ENCODE measurements around the gene NAV2. TPM values are rescaled to one million over a fixed set of nuclear protein-coding genes. Genes with fewer than 3 reads are reported as not detected.

NAV2 gene
- polyA plus RNA-seq, 3 donors: not detected

DNA sequence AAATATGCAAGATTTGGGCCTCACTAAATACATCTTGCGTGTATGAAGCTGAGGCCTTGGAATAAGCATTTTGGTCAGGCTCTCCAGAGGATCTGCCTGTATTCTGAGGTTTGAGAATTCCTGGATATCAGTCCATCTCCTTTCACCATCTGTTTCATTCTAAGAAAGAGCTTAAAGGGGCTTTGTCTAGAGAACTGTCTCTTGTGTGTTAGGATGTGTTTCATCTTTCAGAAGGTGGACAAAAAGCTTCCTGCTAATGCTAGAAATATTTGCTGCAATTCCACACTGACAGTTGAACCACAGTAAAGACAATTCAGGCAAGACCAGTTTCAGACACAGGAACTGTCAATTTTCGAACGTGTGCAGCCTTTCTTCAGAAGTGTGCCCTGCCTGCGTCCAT lies 262.2 kb downstream of the NAV2 start:
- Histone ChIP-seq H3K4me2 (replicated peaks; ENCODE audit: extremely low read depth, low read length, poor library complexity, severe bottlenecking) (no peak overlapping the region), H3K4me1 (ENCODE audit: control insufficient read depth in 1 of 2, insufficient read depth in 2 of 2, low read length in 2 of 2) (no peaks in the 10 kb centered on the region), H3K36me3 (replicated peaks in 1 of 2; ENCODE audit: control insufficient read depth in 1 of 2, insufficient read depth in 2 of 2, low read length in 2 of 2) (no peaks in the 10 kb centered on the region), H3K27me3 (ENCODE audit: control insufficient read depth in 2 of 2, insufficient read depth in 2 of 2, low read length in 2 of 2) (no peaks in the 10 kb centered on the region), H3K27ac (ENCODE audit: low read depth in 1 of 2, low read length in 2 of 2) (no peak overlapping the region), H3K4me3 (replicated peaks in 1 of 3; ENCODE audit: low read depth in 2 of 3, low read length in 3 of 3) (no peak overlapping the region), H3K9me3 (replicated peaks in 1 of 2; ENCODE audit: control insufficient read depth in 1 of 2, insufficient read depth in 1 of 2, low read length in 2 of 2) (no peaks in the 10 kb centered on the region), H3K79me2 (ENCODE audit: insufficient read depth, low read length) (no peaks in the 10 kb centered on the region), H2AFZ (ENCODE audit: insufficient read depth, low read depth, low read length, poor library complexity, severe bottlenecking) (no peak overlapping the region), H4K20me1 (ENCODE audit: insufficient read depth, low read length) (no peaks in the 10 kb centered on the region), H3K9ac (ENCODE audit: insufficient read depth, low read length, poor library complexity, severe bottlenecking) (no peak overlapping the region)
- intact Hi-C loops (cut with micrococcal nuclease): no loop called here
- no peak for DNase-seq
- Mint-ChIP-seq H3K27ac (no peak overlapping the region), H3K4me3 (no peak overlapping the region), H3K4me1 (peaks cover 8% of the 10 kb centered on the region), H3K9me3 (peaks cover 0 to 2% (median 0%) of the 10 kb centered on the region in 7 donors), H3K36me3 (no peaks in the 10 kb centered on the region), H3K27me3 (ENCODE audit: low read depth in 3 of 3) (peaks cover 0 to 4% (median 2%) of the 10 kb centered on the region in 3 donors)
- no CpG with 5 or more reads among the region's 4 CpGs for WGBS (ENCODE audit: insufficient coverage)
- TF ChIP-seq, protein P1, sequence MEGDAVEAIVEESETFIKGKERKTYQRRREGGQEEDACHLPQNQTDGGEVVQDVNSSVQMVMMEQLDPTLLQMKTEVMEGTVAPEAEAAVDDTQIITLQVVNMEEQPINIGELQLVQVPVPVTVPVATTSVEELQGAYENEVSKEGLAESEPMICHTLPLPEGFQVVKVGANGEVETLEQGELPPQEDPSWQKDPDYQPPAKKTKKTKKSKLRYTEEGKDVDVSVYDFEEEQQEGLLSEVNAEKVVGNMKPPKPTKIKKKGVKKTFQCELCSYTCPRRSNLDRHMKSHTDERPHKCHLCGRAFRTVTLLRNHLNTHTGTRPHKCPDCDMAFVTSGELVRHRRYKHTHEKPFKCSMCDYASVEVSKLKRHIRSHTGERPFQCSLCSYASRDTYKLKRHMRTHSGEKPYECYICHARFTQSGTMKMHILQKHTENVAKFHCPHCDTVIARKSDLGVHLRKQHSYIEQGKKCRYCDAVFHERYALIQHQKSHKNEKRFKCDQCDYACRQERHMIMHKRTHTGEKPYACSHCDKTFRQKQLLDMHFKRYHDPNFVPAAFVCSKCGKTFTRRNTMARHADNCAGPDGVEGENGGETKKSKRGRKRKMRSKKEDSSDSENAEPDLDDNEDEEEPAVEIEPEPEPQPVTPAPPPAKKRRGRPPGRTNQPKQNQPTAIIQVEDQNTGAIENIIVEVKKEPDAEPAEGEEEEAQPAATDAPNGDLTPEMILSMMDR (IDR thresholded peaks at IDR 0.05): no peak

DNA sequence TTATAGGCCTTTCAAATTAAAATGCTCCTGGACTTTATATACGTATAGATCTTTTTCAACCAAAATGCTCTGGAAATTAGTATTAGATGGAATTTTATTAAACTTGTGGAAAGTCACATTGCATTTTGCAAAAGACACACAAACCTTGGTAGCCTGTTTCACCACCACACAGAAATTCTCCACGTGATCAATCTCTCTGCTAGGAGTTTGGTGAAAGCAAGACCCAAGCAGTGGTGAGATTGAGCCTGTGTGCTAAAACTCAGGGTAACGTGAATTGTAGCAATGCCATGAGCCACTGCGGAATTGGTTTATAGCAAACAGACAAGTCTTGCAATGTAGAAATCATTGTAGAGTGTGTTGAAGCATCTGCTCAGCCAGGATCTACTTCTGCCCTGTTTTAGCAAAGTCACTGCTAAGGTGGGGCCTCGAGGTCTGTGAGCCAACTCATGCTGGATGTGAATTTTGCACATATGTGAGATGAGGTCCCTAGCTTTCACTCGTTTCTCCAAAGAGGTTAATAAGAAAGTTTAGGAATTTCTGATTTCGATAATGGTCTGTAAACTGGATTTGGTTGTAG lies 262.9 kb downstream of the NAV2 start:
- no peak overlapping the region for H3K9ac ChIP-seq (ENCODE audit: insufficient read depth, low read length, poor library complexity, severe bottlenecking)

More for the DNA sequence above, 262.9 kb downstream of the NAV2 start:
- TF ChIP-seq, protein P1 (IDR thresholded peaks at IDR 0.05): no peak
- H3K36me3 Mint-ChIP-seq: no peaks in the 10 kb centered on the region
- Histone ChIP-seq H3K9me3 (replicated peaks in 1 of 2; ENCODE audit: control insufficient read depth in 1 of 2, insufficient read depth in 1 of 2, low read length in 2 of 2) (no peaks in the 10 kb centered on the region), H3K4me3 (replicated peaks in 1 of 3; ENCODE audit: low read depth in 2 of 3, low read length in 3 of 3) (no peak overlapping the region), H3K27me3 (ENCODE audit: control insufficient read depth in 2 of 2, insufficient read depth in 2 of 2, low read length in 2 of 2) (no peaks in the 10 kb centered on the region), H3K36me3 (replicated peaks in 1 of 2; ENCODE audit: control insufficient read depth in 1 of 2, insufficient read depth in 2 of 2, low read length in 2 of 2) (no peaks in the 10 kb centered on the region), H4K20me1 (ENCODE audit: insufficient read depth, low read length) (no peaks in the 10 kb centered on the region), H3K79me2 (ENCODE audit: insufficient read depth, low read length) (no peaks in the 10 kb centered on the region), H3K4me2 (replicated peaks; ENCODE audit: extremely low read depth, low read length, poor library complexity, severe bottlenecking) (no peak overlapping the region), H3K27ac (ENCODE audit: low read depth in 1 of 2, low read length in 2 of 2) (no peak overlapping the region), H2AFZ (ENCODE audit: insufficient read depth, low read depth, low read length, poor library complexity, severe bottlenecking) (no peak overlapping the region), H3K4me1 (ENCODE audit: control insufficient read depth in 1 of 2, insufficient read depth in 2 of 2, low read length in 2 of 2) (no peaks in the 10 kb centered on the region)
- H3K4me3 Mint-ChIP-seq: no peak overlapping the region
- intact Hi-C loops (cut with micrococcal nuclease): no loop called here
- 79% methylated on average over 3 of the region's 7 CpGs for WGBS (ENCODE audit: insufficient coverage)
- peaks cover 0 to 2% (median 0%) of the 10 kb centered on the region in 7 donors for H3K9me3 Mint-ChIP-seq
- no peak for DNase-seq
- H3K27me3 Mint-ChIP-seq (ENCODE audit: low read depth in 3 of 3): peaks cover 0 to 4% (median 2%) of the 10 kb centered on the region in 3 donors
- peaks cover 8% of the 10 kb centered on the region for H3K4me1 Mint-ChIP-seq
- no peak overlapping the region for H3K27ac Mint-ChIP-seq

Data from CD14-positive monocyte (primary cell).